Neural cell (in vitro differentiated cells): ENCODE measurements around the gene SNRPD2. TPM values are rescaled to one million over a fixed set of nuclear protein-coding genes. Genes with fewer than 3 reads are reported as not detected.

Experiments
- H2AFZ ChIP-seq: fragments of 200-600, 300-800 bp; sonication (generic), shearing (Covaris generic); 2 replicates; pipeline ENCODE4 v1.6.0; 2014; ENCODE audit warnings: low read depth, mild to moderate bottlenecking, antibody characterized with exemption, low read length, moderate library complexity
- H3F3A ChIP-seq: fragments of 200-600 bp; shearing (Covaris generic); 2 replicates; pipeline ENCODE4 v1.6.1; 2016; ENCODE audit warnings: mild to moderate bottlenecking, moderate library complexity, mixed read lengths, antibody characterized with exemption, low read length; ENCODE audit not compliant: insufficient read depth, poor library complexity, severe bottlenecking
- H3K27ac ChIP-seq: fragments of 200-600, 300-800 bp; sonication (generic), shearing (Covaris generic); 2 replicates; pipeline ENCODE4 v1.5.1; 2014; ENCODE audit warnings: mild to moderate bottlenecking, low read length, moderate library complexity
- H3K27me3 ChIP-seq: fragments of 300-800, 200-600 bp; sonication (generic), shearing (Covaris generic); 2 replicates; pipeline ENCODE4 v1.6.0; 2014; ENCODE audit warnings: mild to moderate bottlenecking, low read depth, low read length, moderate library complexity; ENCODE audit not compliant: insufficient read depth
- H3K36me3 ChIP-seq: fragments of 300-800, 200-600 bp; sonication (generic), shearing (Covaris generic); 2 replicates; pipeline ENCODE4 v1.5.1; 2014; ENCODE audit warnings: mild to moderate bottlenecking, antibody characterized with exemption, low read length, moderate library complexity; ENCODE audit not compliant: insufficient read depth
- H3K4me2 ChIP-seq: fragments of 300-800, 200-600 bp; sonication (generic), shearing (Covaris generic); 2 replicates; pipeline ENCODE4 v1.6.0; 2014; ENCODE audit warnings: mild to moderate bottlenecking, low read length
- H3K4me3 ChIP-seq: fragments of 300-800, 200-600 bp; sonication (generic), shearing (Covaris generic); 2 replicates; pipeline ENCODE4 v1.5.1; 2014; ENCODE audit warnings: mild to moderate bottlenecking, low read length, moderate library complexity
- H3K79me2 ChIP-seq: fragments of 200-600 bp; shearing (Covaris generic); replicated peaks from 2 replicates; pipeline ENCODE4 v1.6.0; 2014; ENCODE audit warnings: mild to moderate bottlenecking, low read length, moderate library complexity; ENCODE audit not compliant: insufficient read depth
- H3K9ac ChIP-seq: fragments of 300-800, 200-600 bp; sonication (generic), shearing (Covaris generic); 2 replicates; pipeline ENCODE4 v1.6.1; 2016; ENCODE audit warnings: mild to moderate bottlenecking, low read length, mixed read lengths
- H3K9me2 ChIP-seq: fragments of 200-600 bp; shearing (Covaris generic); 2 replicates; pipeline ENCODE4 v1.6.1; 2016; ENCODE audit warnings: mild to moderate bottlenecking, low read length, mixed read lengths; ENCODE audit not compliant: insufficient read depth
- H3K9me3 ChIP-seq: fragments of 200-600, 300-800 bp; sonication (generic), shearing (Covaris generic); 2 replicates; pipeline ENCODE4 v1.6.1; 2016; ENCODE audit warnings: mild to moderate bottlenecking, mixed run types, low read length, moderate library complexity, mixed read lengths
- H4K20me1 ChIP-seq: fragments of 200-600 bp; shearing (Covaris generic); 2 replicates; pipeline ENCODE4 v1.6.1; 2016; ENCODE audit warnings: mild to moderate bottlenecking, mixed run types; ENCODE audit not compliant: insufficient read depth
- EP300 ChIP-seq: fragments of 450-650 bp; conservative IDR thresholded peaks from 2 replicates; pipeline ENCODE4 v1.6.1; 2014; ENCODE audit warnings: antibody characterized with exemption, mild to moderate bottlenecking, moderate library complexity; ENCODE audit not compliant: poor library complexity, severe bottlenecking
- EZH2 ChIP-seq: fragments of 200-600, 300-800 bp; shearing (Covaris generic), sonication (generic); IDR thresholded peaks from 2 replicates; pipeline ENCODE4 v1.6.1; 2014; ENCODE audit warnings: antibody characterized with exemption, low read length, borderline replicate concordance, mild to moderate bottlenecking; ENCODE audit not compliant: insufficient read depth, poor library complexity, severe bottlenecking
- MXI1 ChIP-seq: fragments of 450-650 bp; conservative IDR thresholded peaks from 2 replicates; pipeline ENCODE4 v1.6.1; 2014; ENCODE audit warnings: antibody characterized with exemption, mild to moderate bottlenecking; ENCODE audit not compliant: poor library complexity, severe bottlenecking
- POLR2AphosphoS5 ChIP-seq: IDR thresholded peaks from 2 replicates; pipeline ENCODE4 v1.6.1; 2012
- RAD21 ChIP-seq: fragments of 450-650 bp; conservative IDR thresholded peaks from 2 replicates; pipeline ENCODE4 v1.6.1; 2014; ENCODE audit warnings: antibody characterized with exemption, mild to moderate bottlenecking, moderate library complexity
- SMC3 ChIP-seq: fragments of 450-650 bp; conservative IDR thresholded peaks from 2 replicates; pipeline ENCODE4 v1.6.1; 2014; ENCODE audit warnings: antibody characterized with exemption, mild to moderate bottlenecking, moderate library complexity; ENCODE audit not compliant: poor library complexity
- TAF1 ChIP-seq: IDR thresholded peaks from 2 replicates; pipeline ENCODE4 v1.6.1; 2012; ENCODE audit warnings: low read depth
- polyA plus RNA-seq: library from polyadenylated mRNA; depleted of rRNA; stranded (reverse); fragments of >200 nt; gene quantifications from 2 replicates; pipeline ENCODE4 v1.2.3, GENCODE V29; 2014
- TF ChIP-seq, protein P1 (sequence below): IDR thresholded peaks from 2 replicates; pipeline ENCODE4 v1.6.1; 2012; ENCODE audit warnings: borderline replicate concordance
- TF ChIP-seq, protein P2 (sequence below): fragments of 450-650 bp; IDR thresholded peaks from 2 replicates; pipeline ENCODE4 v1.5.1; 2014; ENCODE audit warnings: antibody characterized with exemption, mild to moderate bottlenecking, moderate library complexity; ENCODE audit not compliant: poor library complexity, severe bottlenecking

The SNRPD2 gene
- polyA plus RNA-seq, 1 donor from 2014 or later = 372 TPM

- no peaks in the 10 kb centered on the region for H3K79me2 ChIP-seq
- peaks cover 51% of the 10 kb centered on the region for H3K27me3 ChIP-seq
- H2AFZ ChIP-seq = no peak overlapping the region
- H3K4me2 ChIP-seq = no peak overlapping the region
- no peak overlapping the region for H3K27ac ChIP-seq
- H3K36me3 ChIP-seq = no peaks in the 10 kb centered on the region
- TF ChIP-seq MXI1 = no peak
- no peak for TF ChIP-seq EP300
- H3F3A ChIP-seq = no peaks in the 10 kb centered on the region
- no peaks in the 10 kb centered on the region for H4K20me1 ChIP-seq
- H3K9me3 ChIP-seq = no peaks in the 10 kb centered on the region
- H3K9me2 ChIP-seq = no peaks in the 10 kb centered on the region
- no peak overlapping the region for H3K4me3 ChIP-seq
- no peak overlapping the region for H3K9ac ChIP-seq
These were observed 16.8 kb downstream of the SNRPD2 start for GRCh38 chr19:45674946-45675345.

GRCh38 chr19:45670670-45671453 is 20.9 kb downstream of the SNRPD2 start:
- peak overlapping the region; percentile 28 for H3K4me3 ChIP-seq
- no peaks in the 10 kb centered on the region for H3F3A ChIP-seq
- H3K27me3 ChIP-seq = peaks cover 43% of the 10 kb centered on the region
- H3K4me2 ChIP-seq = no peak overlapping the region
- TF ChIP-seq, protein P1, sequence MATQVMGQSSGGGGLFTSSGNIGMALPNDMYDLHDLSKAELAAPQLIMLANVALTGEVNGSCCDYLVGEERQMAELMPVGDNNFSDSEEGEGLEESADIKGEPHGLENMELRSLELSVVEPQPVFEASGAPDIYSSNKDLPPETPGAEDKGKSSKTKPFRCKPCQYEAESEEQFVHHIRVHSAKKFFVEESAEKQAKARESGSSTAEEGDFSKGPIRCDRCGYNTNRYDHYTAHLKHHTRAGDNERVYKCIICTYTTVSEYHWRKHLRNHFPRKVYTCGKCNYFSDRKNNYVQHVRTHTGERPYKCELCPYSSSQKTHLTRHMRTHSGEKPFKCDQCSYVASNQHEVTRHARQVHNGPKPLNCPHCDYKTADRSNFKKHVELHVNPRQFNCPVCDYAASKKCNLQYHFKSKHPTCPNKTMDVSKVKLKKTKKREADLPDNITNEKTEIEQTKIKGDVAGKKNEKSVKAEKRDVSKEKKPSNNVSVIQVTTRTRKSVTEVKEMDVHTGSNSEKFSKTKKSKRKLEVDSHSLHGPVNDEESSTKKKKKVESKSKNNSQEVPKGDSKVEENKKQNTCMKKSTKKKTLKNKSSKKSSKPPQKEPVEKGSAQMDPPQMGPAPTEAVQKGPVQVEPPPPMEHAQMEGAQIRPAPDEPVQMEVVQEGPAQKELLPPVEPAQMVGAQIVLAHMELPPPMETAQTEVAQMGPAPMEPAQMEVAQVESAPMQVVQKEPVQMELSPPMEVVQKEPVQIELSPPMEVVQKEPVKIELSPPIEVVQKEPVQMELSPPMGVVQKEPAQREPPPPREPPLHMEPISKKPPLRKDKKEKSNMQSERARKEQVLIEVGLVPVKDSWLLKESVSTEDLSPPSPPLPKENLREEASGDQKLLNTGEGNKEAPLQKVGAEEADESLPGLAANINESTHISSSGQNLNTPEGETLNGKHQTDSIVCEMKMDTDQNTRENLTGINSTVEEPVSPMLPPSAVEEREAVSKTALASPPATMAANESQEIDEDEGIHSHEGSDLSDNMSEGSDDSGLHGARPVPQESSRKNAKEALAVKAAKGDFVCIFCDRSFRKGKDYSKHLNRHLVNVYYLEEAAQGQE = no peak
- no peak for TF ChIP-seq EZH2
- TF ChIP-seq MXI1 = no peak
- TF ChIP-seq, protein P2, sequence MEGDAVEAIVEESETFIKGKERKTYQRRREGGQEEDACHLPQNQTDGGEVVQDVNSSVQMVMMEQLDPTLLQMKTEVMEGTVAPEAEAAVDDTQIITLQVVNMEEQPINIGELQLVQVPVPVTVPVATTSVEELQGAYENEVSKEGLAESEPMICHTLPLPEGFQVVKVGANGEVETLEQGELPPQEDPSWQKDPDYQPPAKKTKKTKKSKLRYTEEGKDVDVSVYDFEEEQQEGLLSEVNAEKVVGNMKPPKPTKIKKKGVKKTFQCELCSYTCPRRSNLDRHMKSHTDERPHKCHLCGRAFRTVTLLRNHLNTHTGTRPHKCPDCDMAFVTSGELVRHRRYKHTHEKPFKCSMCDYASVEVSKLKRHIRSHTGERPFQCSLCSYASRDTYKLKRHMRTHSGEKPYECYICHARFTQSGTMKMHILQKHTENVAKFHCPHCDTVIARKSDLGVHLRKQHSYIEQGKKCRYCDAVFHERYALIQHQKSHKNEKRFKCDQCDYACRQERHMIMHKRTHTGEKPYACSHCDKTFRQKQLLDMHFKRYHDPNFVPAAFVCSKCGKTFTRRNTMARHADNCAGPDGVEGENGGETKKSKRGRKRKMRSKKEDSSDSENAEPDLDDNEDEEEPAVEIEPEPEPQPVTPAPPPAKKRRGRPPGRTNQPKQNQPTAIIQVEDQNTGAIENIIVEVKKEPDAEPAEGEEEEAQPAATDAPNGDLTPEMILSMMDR = no peak
- no peak for TF ChIP-seq SMC3
- no peak for TF ChIP-seq POLR2AphosphoS5
- TF ChIP-seq EP300 = no peak
- TF ChIP-seq TAF1 = no peak
- no peak for TF ChIP-seq RAD21
- no peaks in the 10 kb centered on the region for H4K20me1 ChIP-seq
- H3K9me2 ChIP-seq = no peaks in the 10 kb centered on the region
- no peak overlapping the region for H2AFZ ChIP-seq
- no peak overlapping the region for H3K9ac ChIP-seq
- H3K36me3 ChIP-seq = no peaks in the 10 kb centered on the region
- H3K27ac ChIP-seq = no peak overlapping the region
- no peaks in the 10 kb centered on the region for H3K79me2 ChIP-seq
- no peaks in the 10 kb centered on the region for H3K9me3 ChIP-seq
